ENCODE data around the gene TMEM52.

DNA sequence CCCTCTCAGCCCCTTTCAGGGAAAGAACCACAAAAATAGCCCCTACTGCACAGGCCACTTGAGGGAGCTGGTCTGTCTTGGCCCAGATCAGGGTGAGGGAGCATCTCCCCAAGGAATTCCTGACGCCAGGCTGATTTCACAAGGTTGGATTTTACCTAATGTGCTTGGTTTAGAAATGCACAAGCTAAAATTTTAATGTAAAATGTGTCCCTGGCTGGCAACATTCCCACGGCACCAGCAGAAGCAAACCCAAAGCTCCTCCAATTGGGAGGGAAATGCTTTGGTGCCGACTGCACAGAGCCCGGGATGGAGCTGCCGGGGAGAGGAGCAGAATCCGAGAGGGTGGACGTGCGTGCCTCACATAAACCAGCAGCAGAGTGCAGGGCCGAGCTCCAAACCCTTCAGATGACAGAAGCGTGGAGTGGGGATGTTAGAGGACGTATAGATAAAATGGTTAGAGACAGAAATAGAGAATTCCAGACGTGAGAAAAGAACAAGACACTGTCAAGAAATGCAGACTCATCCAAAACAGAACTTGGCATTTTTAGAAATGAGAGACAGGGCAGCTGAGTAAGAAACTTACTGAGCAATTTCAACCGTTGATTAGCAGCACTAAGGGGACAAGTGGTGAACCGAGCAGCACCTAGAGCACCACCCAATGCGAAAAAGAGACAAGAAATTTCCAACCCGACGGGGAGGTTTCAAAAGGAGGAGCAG, 41.6 kb upstream of the TMEM52 start:
- TF ChIP-seq, protein P1, sequence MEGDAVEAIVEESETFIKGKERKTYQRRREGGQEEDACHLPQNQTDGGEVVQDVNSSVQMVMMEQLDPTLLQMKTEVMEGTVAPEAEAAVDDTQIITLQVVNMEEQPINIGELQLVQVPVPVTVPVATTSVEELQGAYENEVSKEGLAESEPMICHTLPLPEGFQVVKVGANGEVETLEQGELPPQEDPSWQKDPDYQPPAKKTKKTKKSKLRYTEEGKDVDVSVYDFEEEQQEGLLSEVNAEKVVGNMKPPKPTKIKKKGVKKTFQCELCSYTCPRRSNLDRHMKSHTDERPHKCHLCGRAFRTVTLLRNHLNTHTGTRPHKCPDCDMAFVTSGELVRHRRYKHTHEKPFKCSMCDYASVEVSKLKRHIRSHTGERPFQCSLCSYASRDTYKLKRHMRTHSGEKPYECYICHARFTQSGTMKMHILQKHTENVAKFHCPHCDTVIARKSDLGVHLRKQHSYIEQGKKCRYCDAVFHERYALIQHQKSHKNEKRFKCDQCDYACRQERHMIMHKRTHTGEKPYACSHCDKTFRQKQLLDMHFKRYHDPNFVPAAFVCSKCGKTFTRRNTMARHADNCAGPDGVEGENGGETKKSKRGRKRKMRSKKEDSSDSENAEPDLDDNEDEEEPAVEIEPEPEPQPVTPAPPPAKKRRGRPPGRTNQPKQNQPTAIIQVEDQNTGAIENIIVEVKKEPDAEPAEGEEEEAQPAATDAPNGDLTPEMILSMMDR (IDR thresholded peaks at IDR 0.05; ENCODE audit: poor library complexity): no peak
- no peak for TF ChIP-seq EZH2 (IDR thresholded peaks at IDR 0.05; ENCODE audit: borderline replicate concordance)
- no peak for TF ChIP-seq EZH2phosphoT487 (IDR thresholded peaks at IDR 0.05; ENCODE audit: low read depth, severe bottlenecking, unreplicated experiment)

Measured in hepatocyte (in vitro differentiated cells).